GM18526 (cell line): ENCODE measurements around the gene HYDIN.

Experiments
- POLR2A ChIP-seq: IDR thresholded peaks from 3 replicates; pipeline ENCODE4 v1.6.1; 2011; ENCODE audit not compliant: insufficient read length; ENCODE audit errors: extremely low read depth

Gene HYDIN

DNA sequence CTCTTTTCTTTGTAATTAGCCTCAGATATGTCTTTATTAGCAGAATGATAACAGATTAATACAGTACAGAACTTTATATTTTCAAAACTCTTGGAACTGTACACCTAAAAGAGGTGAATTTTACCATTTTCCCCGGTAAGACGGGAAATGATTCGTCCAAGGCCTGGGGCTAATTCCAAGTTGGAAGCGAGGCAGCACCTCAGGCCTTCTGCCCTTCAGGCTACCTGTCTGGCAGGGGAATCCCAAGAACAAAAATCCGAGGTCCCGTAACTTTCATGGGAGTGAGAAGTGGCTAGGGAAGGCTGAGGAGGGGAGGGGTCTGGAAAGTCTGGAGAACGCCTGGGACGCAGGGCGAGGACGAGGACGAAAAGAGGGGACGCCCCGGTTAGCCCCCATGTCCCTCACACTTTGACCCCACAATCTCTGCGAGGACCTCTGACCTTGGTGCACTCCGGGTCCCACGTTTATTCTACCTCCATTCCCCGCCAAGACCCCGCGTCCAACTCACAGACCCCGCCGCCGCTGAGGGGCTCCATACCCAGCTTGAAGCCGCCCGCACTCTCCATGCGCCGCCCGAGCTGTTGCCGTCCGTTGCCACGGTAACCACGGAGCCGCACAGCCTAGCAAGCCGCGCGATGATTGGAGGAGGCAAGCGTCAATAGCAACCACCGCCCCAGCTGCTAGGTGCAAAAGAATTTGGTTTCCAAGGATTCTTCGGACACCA is at the start of gene HYDIN:
Gene HYDIN (minus strand): TSS at position 601 of the 724 bp plus-strand sequence. CDS start 43,827 bp downstream, outside the sequence.
- no peak for TF ChIP-seq POLR2A

DNA sequence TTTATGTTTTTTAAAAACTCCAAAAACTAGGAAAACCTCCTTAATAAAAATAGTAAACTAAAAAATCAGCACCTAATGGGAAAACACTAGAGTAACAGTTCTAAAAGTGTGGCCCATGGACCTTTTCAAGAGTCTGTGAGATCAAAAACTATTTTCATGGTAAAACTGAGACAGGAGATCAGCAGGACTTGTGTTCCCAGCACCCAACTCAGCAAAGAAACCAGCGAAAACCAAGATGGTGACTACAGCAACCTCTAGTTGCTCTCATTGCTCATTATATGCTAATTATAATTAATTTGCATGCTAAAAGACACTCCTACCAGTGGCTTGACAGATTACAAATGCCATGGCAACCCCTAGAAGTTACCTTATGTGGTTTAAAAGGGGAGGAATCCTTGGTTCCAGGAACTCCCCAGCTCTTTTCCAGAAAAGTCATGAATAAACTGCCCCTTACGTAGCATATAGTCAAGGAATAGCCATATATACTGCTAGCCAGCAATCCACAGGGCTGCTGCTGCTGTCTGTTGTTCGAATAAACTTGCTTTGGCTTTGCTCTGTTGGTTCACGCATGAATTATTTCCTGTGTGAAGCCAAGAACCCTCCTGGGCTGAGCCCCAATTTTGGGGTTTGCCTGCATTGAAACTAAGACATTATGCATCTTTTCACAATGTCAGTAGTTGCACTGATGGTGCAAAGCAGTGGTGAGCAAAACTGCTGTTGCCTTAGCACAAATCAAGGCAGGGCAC is 46.2 kb upstream of the HYDIN start:
- no peak for TF ChIP-seq POLR2A

DNA sequence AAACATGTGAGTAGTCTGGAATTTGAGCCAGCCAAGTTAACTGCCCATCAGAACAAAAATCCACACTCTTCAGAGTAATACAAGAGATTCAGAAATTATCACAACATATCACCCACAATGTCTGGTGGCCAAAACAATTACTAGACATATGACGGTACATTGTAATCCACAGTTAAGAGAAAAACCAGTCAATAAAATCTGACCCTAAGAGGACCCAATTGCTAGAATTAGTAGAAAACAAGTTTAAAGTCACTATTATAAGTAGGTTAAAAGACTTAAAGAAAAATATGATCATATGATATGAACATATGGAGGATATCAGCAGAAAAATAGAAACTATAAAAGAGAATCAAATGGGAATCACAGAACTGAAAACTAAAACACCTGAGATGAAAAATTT is 42.9 kb upstream of the HYDIN start:
- TF ChIP-seq POLR2A: no peak

DNA sequence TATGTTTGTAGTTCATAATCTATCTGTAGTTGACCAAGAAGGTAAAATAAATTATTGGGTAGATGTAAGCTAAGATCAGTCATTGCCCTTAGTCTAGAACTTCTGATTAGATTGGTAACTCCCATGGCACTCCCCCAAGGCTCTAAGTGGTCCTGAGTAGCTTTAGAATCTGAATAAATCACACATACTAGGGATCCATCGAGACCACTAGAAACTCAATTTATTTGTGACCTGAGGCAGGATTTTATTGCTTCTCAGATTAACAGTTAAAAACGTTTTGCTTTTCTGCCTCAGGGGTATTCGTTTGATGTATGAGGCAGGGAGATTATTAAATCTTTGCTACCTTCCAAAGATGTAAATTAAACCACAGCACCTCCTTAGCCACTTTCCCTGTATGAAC is 33.8 kb upstream of the HYDIN start:
- no peak for TF ChIP-seq POLR2A

DNA sequence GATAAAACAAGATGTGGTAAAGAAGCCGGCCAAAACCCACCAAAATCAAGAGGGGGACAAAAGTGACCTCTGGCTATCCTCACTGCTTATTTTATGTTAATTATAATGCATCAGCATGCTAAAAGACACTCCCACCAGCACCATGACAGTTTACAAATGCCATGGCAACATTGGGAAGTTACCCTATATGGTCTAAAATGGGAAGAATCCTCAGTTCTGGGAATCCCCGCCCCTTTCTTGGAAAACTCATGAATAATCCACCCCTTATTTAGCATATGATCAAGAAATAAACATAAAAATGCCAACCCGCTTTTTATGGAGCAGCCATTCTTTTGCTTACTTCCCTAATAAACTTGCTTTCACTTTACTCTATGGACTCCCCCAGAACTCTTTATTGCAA is 33.1 kb upstream of the HYDIN start:
- no peak for TF ChIP-seq POLR2A

DNA sequence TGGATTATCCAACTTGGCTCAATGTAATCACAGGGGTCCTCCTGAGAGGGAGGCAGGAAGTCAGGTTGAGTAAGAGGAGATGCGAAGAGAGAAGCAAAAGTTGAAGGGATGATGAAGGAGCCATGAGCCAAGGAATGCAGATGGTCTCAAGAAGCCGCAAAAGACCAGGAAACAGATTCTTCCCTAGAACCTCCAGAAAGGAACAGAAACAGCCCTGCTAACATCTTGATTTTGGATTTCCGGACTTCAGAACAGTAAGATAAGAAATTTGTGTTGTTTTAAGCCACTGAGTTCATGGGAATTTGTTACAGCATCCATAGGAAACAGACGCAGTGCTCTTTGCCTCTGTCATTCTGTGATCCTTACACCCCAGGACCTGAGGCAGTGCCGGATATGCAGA is 31.9 kb upstream of the HYDIN start:
- TF ChIP-seq POLR2A: no peak

DNA sequence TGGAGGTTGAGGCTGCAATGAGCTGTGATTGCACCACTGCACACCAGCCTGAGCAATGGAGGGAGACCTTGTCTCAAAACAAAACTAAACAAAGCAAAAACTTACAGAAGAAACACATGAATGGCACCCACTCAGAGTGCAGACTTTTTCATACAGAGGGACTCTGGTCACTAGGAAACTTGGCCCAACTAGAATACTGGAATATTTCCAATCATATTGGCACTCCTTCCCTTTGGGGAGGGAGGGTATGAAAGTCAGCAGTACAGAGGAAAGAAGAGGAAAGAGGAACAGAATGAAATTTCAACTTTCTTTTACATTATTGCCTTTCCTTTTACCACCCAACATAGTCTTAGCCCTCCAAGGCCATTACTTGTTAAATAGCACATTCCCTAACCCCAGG is 30.5 kb upstream of the HYDIN start:
- TF ChIP-seq POLR2A: no peak

DNA sequence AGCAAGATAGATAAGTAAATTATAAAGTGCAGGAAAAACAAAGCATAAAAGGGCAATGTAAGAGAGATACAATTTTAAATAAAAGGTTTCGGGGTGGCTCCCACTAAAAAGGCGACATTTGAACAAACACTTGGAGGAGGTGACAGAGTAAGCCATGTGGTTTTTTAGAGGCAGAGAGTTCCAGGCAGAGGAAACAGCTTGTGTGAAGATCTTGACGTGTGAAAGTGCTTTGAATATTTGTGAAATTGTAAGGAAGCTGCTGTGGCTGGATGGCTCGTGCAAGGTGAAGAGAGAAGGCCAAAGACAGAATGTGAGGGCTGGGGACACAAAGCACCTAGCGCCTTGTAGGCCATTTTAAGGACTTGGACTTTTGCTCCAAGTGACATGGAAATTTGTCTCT is 28.6 kb upstream of the HYDIN start:
- no peak for TF ChIP-seq POLR2A

DNA sequence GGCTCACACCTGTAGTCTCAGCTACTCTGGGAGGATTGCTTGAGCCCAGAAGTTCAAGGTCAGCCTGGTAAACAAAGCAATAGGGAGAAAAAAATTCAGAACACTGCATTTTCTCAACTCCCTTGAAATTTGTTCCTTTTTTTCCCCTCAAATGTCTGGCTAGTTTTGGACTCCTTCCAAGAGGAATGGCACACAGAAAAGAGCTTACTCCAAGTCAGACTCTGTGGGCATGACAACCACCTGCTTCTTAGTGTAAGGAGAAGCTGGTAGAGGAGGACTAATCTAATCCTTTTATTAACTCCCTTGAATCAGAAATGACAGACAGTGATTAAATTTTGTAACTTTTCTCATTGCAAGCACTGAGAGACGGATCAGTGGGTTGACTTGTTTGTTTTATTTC is 27.9 kb upstream of the HYDIN start:
- TF ChIP-seq POLR2A: no peak

DNA sequence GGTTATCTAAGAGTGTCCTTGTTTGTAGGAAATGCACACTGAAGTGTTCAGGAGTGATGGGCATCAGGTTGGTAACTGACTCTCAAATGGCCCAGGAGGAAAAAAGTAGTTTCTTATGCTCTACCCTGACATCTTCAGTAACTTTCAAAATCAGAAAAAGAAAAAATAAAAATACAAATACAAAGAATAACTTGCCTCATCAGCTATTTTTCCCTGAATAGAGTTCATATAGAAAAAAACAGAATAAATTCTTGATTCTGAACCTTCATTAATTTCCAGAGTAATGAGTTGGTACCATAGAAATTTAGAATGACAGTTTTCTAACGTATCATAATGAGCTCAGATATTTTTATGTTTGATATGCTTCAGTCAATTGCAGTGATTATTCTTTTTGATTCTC is 27.2 kb upstream of the HYDIN start:
- no peak for TF ChIP-seq POLR2A

DNA sequence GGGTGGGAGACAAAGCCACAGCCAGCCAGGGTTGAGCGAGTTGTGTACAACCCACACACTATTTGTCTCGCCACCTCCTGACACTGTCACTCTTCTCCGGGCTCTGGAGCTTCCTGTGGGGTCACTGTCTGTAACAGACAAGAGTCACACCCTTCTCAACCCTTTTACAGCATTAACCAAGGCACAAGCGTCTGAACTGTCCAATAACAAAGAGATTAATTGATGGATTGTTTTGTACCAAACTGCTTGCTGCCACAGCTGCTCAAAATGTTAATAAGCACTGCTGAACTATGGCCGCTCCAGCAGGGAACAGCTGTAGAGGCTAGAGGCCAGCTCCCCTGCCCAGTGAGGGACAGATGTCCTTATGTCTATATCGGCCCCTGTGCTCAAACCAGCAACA is 25.2 kb upstream of the HYDIN start:
- TF ChIP-seq POLR2A: no peak

DNA sequence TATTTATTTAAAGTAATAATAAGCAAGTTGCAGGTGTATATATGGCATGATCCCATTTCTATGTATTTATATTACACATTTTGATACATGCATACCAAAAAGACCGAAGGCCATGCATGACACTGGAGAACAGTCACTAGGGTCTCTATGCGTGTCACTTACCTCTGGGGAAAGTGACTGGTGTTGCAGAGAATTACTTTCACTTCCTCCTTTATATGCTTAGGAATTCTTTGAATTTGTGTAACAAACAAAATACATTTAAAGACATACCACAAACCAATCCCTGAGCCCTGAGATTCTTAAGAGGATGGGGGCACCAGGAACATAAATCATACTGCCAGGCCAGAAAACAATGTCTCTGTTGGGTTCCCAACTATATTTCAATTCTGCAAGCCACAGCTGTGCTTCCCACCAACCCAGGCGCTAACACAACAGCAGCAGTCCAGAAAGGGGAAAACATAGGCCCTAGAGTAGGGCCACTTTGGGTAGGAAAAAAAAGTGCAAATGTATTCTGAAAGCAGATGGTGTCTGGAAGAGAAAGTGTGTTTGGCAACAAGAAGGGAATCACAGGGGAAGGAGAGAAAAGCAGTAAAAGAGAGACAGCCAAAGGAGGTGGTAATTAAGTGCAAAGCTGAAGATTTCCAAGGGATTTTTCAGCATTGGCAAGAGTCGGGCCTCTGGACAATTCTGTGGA is 24.5 kb upstream of the HYDIN start:
- TF ChIP-seq POLR2A: no peak

DNA sequence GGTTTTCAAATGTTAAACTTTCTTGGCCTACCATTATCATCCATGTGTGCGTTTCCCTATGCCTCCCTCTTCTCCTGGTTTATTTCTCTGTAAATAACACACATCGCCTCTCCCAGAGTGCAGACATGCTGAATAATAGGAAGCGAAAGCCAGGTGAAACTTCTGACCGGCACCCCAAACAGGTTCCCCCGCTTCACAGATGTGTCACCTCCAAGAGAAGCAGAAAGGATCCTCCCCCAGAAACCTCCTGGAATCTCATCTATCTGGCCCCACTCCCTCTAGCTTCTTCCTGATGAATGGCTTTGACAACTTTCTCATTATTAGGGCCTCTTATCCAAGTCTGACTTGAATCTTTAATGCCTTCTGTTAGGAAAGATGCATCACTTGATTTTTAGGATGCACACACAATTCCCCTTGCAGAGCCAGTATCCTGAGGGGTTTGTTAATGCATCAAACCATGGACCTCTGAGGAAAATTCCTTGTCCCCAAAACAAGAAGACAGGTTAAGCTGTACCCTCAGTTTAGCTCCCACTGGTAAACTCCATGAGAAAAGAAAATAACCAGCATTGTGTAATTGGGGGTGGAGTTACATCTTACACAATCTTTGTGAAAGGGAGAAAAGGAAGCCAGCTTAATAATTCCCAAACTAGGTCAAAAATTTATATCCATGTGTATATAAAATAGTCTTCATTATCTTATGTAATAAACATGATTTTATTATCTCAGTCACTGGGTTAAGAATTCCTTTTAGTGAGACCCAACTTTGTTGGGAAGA is 20.1 kb upstream of the HYDIN start:
- no peak for TF ChIP-seq POLR2A

DNA sequence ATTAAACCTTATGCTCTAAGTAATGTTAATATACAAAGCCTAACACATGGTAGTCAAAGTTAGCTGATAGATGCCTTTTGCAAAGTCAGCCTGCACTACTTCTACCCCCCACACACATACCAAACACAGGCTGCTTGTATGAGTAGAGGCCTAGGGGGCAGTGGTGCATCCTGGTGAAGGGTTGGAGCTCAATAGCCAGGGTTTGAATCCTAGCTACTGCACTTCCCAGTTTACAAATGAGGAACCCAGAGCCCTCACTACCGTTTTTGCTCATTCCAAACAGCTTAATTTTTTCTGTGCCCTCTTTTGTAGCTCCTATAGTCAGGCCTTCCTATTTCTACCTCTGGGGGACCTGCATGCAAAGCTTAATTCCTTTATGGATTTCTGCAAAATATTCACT is 18.9 kb upstream of the HYDIN start:
- no peak for TF ChIP-seq POLR2A

DNA sequence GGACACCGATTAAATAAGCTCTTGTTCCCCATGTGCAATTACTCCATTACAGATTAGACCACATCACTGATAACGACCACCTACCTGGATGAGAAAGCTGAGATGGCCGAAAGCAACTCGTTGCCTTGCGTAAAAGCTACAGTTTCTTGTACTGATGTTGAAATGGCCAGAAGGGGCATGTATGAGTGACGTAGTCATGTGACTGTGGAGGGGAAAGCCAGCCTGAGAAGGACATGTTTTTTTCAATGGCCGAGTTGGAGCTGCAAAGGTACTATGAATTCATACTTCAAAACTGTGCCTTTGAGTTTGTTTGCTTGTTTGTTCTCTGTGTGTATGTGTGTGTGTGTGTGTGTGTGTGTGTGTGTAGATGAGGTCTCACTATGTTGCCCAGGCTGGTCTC is 17.0 kb upstream of the HYDIN start:
- no peak for TF ChIP-seq POLR2A
